ENCODE data around the gene BNC2. TPM values are rescaled to one million over a fixed set of nuclear protein-coding genes. Genes with fewer than 3 reads are reported as not detected.
"Not testable (repeated sequence)": the region's sequence is repeated elsewhere in the genome, so short reads cannot be mapped to it uniquely, and the experiment has no call there.

BNC2 gene
- total and polyA plus RNA-seq, 4 donors, result 3.1 to 51.2 (median 16.9) TPM

GRCh38 chr9:16449076-16449730, 421.3 kb downstream of the BNC2 start:
- Histone ChIP-seq H3K27ac (ENCODE audit: low read depth, low read length) (no peak overlapping the region), H3K36me3 (ENCODE audit: control insufficient read depth, insufficient read depth, low read length) (no peaks in the 10 kb centered on the region), H3K4me1 (ENCODE audit: control insufficient read depth, insufficient read depth, low read length) (no peaks in the 10 kb centered on the region), H3K4me3 (ENCODE audit: low read depth, low read length) (no peak overlapping the region), H3K27me3 (ENCODE audit: control insufficient read depth, insufficient read depth, low read length) (peaks cover 3% of the 10 kb centered on the region), H3K9me3 (ENCODE audit: control insufficient read depth, insufficient read depth, low read length) (no peaks in the 10 kb centered on the region)
- DNase-seq (ENCODE audit: low read depth in 4 of 6, low spot score in 6 of 6), result peak in 1 of 6 donors; percentile 87
- WGBS (ENCODE audit: insufficient coverage), result 73% methylated on average over 6 of the region's 10 CpGs

- no peaks in the 10 kb centered on the region for H3K36me3 ChIP-seq (ENCODE audit: control insufficient read depth, insufficient read depth, low read length)
- H3K4me1 ChIP-seq (ENCODE audit: control insufficient read depth, insufficient read depth, low read length), result no peaks in the 10 kb centered on the region
- H3K27ac ChIP-seq (ENCODE audit: low read depth, low read length), result no peak overlapping the region
- peaks cover 3% of the 10 kb centered on the region for H3K27me3 ChIP-seq (ENCODE audit: control insufficient read depth, insufficient read depth, low read length)
- 100% methylated on average over 1 of the region's 3 CpGs for WGBS (ENCODE audit: insufficient coverage)
- no peak for DNase-seq (ENCODE audit: low read depth in 4 of 6, low spot score in 6 of 6)
- H3K4me3 ChIP-seq (ENCODE audit: low read depth, low read length), result no peak overlapping the region
- no peaks in the 10 kb centered on the region for H3K9me3 ChIP-seq (ENCODE audit: control insufficient read depth, insufficient read depth, low read length)
Observed at GRCh38 chr9:16447946-16448345, 422.5 kb downstream of the BNC2 start.

GRCh38 chr9:16446636-16447035, 423.8 kb downstream of the BNC2 start:
- Histone ChIP-seq H3K4me3 (ENCODE audit: low read depth, low read length) (no peak overlapping the region), H3K36me3 (ENCODE audit: control insufficient read depth, insufficient read depth, low read length) (no peaks in the 10 kb centered on the region), H3K9me3 (ENCODE audit: control insufficient read depth, insufficient read depth, low read length) (no peaks in the 10 kb centered on the region), H3K4me1 (ENCODE audit: control insufficient read depth, insufficient read depth, low read length) (no peaks in the 10 kb centered on the region), H3K27ac (ENCODE audit: low read depth, low read length) (no peak overlapping the region), H3K27me3 (ENCODE audit: control insufficient read depth, insufficient read depth, low read length) (peaks cover 3% of the 10 kb centered on the region)
- no peak for DNase-seq (ENCODE audit: low read depth in 4 of 6, low spot score in 6 of 6)
- WGBS (ENCODE audit: insufficient coverage), result no CpG with 5 or more reads among the region's 2 CpGs

- peak overlapping the region; percentile 48 for H3K27ac ChIP-seq (ENCODE audit: low read depth, low read length)
- DNase-seq (ENCODE audit: low read depth in 4 of 6, low spot score in 6 of 6), result peak in 2 of 6 donors; percentile 10 to 25
- H3K4me1 ChIP-seq (ENCODE audit: control insufficient read depth, insufficient read depth, low read length), result no peaks in the 10 kb centered on the region
- H3K27me3 ChIP-seq (ENCODE audit: control insufficient read depth, insufficient read depth, low read length), result peaks cover 3% of the 10 kb centered on the region
- H3K4me3 ChIP-seq (ENCODE audit: low read depth, low read length), result no peak overlapping the region
- whole genome bisulfite sequencing (ENCODE audit: insufficient coverage), result 60% methylated on average over 1 of the region's 7 CpGs
- H3K36me3 ChIP-seq (ENCODE audit: control insufficient read depth, insufficient read depth, low read length), result no peaks in the 10 kb centered on the region
- no peaks in the 10 kb centered on the region for H3K9me3 ChIP-seq (ENCODE audit: control insufficient read depth, insufficient read depth, low read length)
Observed at GRCh38 chr9:16445141-16445920, 425.1 kb downstream of the BNC2 start.

- no peaks in the 10 kb centered on the region for H3K27me3 ChIP-seq (ENCODE audit: control insufficient read depth, insufficient read depth, low read length)
- H3K4me3 ChIP-seq (ENCODE audit: low read depth, low read length), result no peak overlapping the region
- no peaks in the 10 kb centered on the region for H3K9me3 ChIP-seq (ENCODE audit: control insufficient read depth, insufficient read depth, low read length)
- no peak overlapping the region for H3K27ac ChIP-seq (ENCODE audit: low read depth, low read length)
- DNase-seq (ENCODE audit: low read depth in 4 of 6, low spot score in 6 of 6), result no peak
- no peaks in the 10 kb centered on the region for H3K4me1 ChIP-seq (ENCODE audit: control insufficient read depth, insufficient read depth, low read length)
- no peaks in the 10 kb centered on the region for H3K36me3 ChIP-seq (ENCODE audit: control insufficient read depth, insufficient read depth, low read length)
- 98% methylated on average over 6 of the region's 8 CpGs for WGBS (ENCODE audit: insufficient coverage)
Observed at GRCh38 chr9:16442622-16443021, 427.8 kb downstream of the BNC2 start.

GRCh38 chr9:16441791-16442190, 428.7 kb downstream of the BNC2 start:
- WGBS (ENCODE audit: insufficient coverage), result no CpG with 5 or more reads among the region's 4 CpGs
- Histone ChIP-seq H3K9me3 (ENCODE audit: control insufficient read depth, insufficient read depth, low read length) (no peaks in the 10 kb centered on the region), H3K4me3 (ENCODE audit: low read depth, low read length) (no peak overlapping the region), H3K27ac (ENCODE audit: low read depth, low read length) (no peak overlapping the region), H3K27me3 (ENCODE audit: control insufficient read depth, insufficient read depth, low read length) (no peaks in the 10 kb centered on the region), H3K4me1 (ENCODE audit: control insufficient read depth, insufficient read depth, low read length) (no peaks in the 10 kb centered on the region), H3K36me3 (ENCODE audit: control insufficient read depth, insufficient read depth, low read length) (no peaks in the 10 kb centered on the region)
- DNase-seq (ENCODE audit: low read depth in 4 of 6, low spot score in 6 of 6), result no peak

- H3K4me3 ChIP-seq (ENCODE audit: low read depth, low read length); H3K4me1 ChIP-seq (ENCODE audit: control insufficient read depth, insufficient read depth, low read length); H3K36me3 ChIP-seq (ENCODE audit: control insufficient read depth, insufficient read depth, low read length); H3K27ac ChIP-seq (ENCODE audit: low read depth, low read length); H3K27me3 ChIP-seq (ENCODE audit: control insufficient read depth, insufficient read depth, low read length); H3K9me3 ChIP-seq (ENCODE audit: control insufficient read depth, insufficient read depth, low read length); DNase-seq (ENCODE audit: low read depth in 4 of 6, low spot score in 6 of 6): not testable (repeated sequence)
- 92% methylated on average over 2 of the region's 6 CpGs for WGBS (ENCODE audit: insufficient coverage)
Observed at GRCh38 chr9:16438831-16439230, 431.6 kb downstream of the BNC2 start.

- H3K9me3 ChIP-seq (ENCODE audit: control insufficient read depth, insufficient read depth, low read length), result no peaks in the 10 kb centered on the region
Observed at GRCh38 chr9:16436545-16436944, 433.9 kb downstream of the BNC2 start.

GRCh38 chr9:16434526-16434925, 435.9 kb downstream of the BNC2 start:
- no CpG with 5 or more reads among the region's 6 CpGs for WGBS (ENCODE audit: insufficient coverage)
- H3K4me1 ChIP-seq (ENCODE audit: control insufficient read depth, insufficient read depth, low read length), result no peaks in the 10 kb centered on the region
- H3K27ac ChIP-seq (ENCODE audit: low read depth, low read length), result no peak overlapping the region
- DNase-seq (ENCODE audit: low read depth in 4 of 6, low spot score in 6 of 6), result no peak
- H3K9me3 ChIP-seq (ENCODE audit: control insufficient read depth, insufficient read depth, low read length), result no peaks in the 10 kb centered on the region
- no peaks in the 10 kb centered on the region for H3K36me3 ChIP-seq (ENCODE audit: control insufficient read depth, insufficient read depth, low read length)
- H3K27me3 ChIP-seq (ENCODE audit: control insufficient read depth, insufficient read depth, low read length), result peaks cover 6% of the 10 kb centered on the region
- H3K4me3 ChIP-seq (ENCODE audit: low read depth, low read length), result no peak overlapping the region

More at GRCh38 chr9:16436545-16436944, 433.9 kb downstream of the BNC2 start:
- Histone ChIP-seq H3K4me3 (ENCODE audit: low read depth, low read length) (no peak overlapping the region), H3K27ac (ENCODE audit: low read depth, low read length) (no peak overlapping the region), H3K4me1 (ENCODE audit: control insufficient read depth, insufficient read depth, low read length) (no peaks in the 10 kb centered on the region), H3K36me3 (ENCODE audit: control insufficient read depth, insufficient read depth, low read length) (no peaks in the 10 kb centered on the region), H3K27me3 (ENCODE audit: control insufficient read depth, insufficient read depth, low read length) (peaks cover 3% of the 10 kb centered on the region)
- 94% methylated on average over 6 of the region's 10 CpGs for WGBS (ENCODE audit: insufficient coverage)
- DNase-seq (ENCODE audit: low read depth in 4 of 6, low spot score in 6 of 6), result no peak

GRCh38 chr9:16433494-16433893, 437.0 kb downstream of the BNC2 start:
- Histone ChIP-seq H3K27me3 (ENCODE audit: control insufficient read depth, insufficient read depth, low read length) (peaks cover 8% of the 10 kb centered on the region), H3K27ac (ENCODE audit: low read depth, low read length) (no peak overlapping the region), H3K9me3 (ENCODE audit: control insufficient read depth, insufficient read depth, low read length) (no peaks in the 10 kb centered on the region), H3K4me1 (ENCODE audit: control insufficient read depth, insufficient read depth, low read length) (no peaks in the 10 kb centered on the region), H3K36me3 (ENCODE audit: control insufficient read depth, insufficient read depth, low read length) (no peaks in the 10 kb centered on the region), H3K4me3 (ENCODE audit: low read depth, low read length) (no peak overlapping the region)
- WGBS (ENCODE audit: insufficient coverage), result 92% methylated on average over 2 of the region's 3 CpGs
- no peak for DNase-seq (ENCODE audit: low read depth in 4 of 6, low spot score in 6 of 6)

Data from spinal cord (tissue), 10 donors.